OCI-LY7 (cell line): Measurements from ENCODE around the gene ZNF821.

ENCODE experiments used
- EZH2phosphoT487 ChIP-seq: fragments of 200-600 bp; sonication (generic); IDR thresholded peaks from 2 replicates; pipeline ENCODE4 v1.6.1; 2018; ENCODE audit warnings: low read depth, borderline replicate concordance, mild to moderate bottlenecking, mixed run types, antibody characterized with exemption, low read length, moderate library complexity, mixed read lengths
- TF ChIP-seq, protein P1 (sequence below): fragments of 200-600 bp; sonication (generic); conservative IDR thresholded peaks from 2 replicates; pipeline ENCODE4 v1.5.1; 2014; ENCODE audit warnings: mild to moderate bottlenecking, antibody characterized with exemption, low read length, moderate library complexity, mixed read lengths

GRCh38 chr16:71854369-71854948 is 29.5 kb downstream of the ZNF821 start:
- TF ChIP-seq, protein P1, sequence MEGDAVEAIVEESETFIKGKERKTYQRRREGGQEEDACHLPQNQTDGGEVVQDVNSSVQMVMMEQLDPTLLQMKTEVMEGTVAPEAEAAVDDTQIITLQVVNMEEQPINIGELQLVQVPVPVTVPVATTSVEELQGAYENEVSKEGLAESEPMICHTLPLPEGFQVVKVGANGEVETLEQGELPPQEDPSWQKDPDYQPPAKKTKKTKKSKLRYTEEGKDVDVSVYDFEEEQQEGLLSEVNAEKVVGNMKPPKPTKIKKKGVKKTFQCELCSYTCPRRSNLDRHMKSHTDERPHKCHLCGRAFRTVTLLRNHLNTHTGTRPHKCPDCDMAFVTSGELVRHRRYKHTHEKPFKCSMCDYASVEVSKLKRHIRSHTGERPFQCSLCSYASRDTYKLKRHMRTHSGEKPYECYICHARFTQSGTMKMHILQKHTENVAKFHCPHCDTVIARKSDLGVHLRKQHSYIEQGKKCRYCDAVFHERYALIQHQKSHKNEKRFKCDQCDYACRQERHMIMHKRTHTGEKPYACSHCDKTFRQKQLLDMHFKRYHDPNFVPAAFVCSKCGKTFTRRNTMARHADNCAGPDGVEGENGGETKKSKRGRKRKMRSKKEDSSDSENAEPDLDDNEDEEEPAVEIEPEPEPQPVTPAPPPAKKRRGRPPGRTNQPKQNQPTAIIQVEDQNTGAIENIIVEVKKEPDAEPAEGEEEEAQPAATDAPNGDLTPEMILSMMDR = no peak
- TF ChIP-seq EZH2phosphoT487 = no peak
